ENCODE results near the gene CARD10. TPM values are rescaled to one million over a fixed set of nuclear protein-coding genes. Genes with fewer than 3 reads are reported as not detected.
A peak's percentile ranks its signal among the peaks of the same experiment; 100 is the strongest.

CARD10 gene
- total and polyA plus RNA-seq, 2 of the 13 experiments (the other 11 are each of a cell fraction or from before 2014, with no cell fraction given) = 35.2 to 55.8 TPM

GRCh38 chr22:37521236-37521739, 2.1 kb upstream of the CARD10 start (continued):
- TF ChIP-seq ARID3A (IDR thresholded peaks at IDR 0.05; ENCODE audit: low read depth, low read length) = no peak
- peak; percentile 59 for TF ChIP-seq SAP130 (CRISPR knock-in tag; IDR thresholded peaks at IDR 0.05; ENCODE audit: low read depth)
- no peak for TF ChIP-seq ZNF253 (CRISPR knock-in tag; IDR thresholded peaks at IDR 0.05; ENCODE audit: borderline replicate concordance)
- TF ChIP-seq CEBPZ (IDR thresholded peaks at IDR 0.05; ENCODE audit: low read length) = no peak
- TF ChIP-seq SAFB2 (CRISPR knock-in tag; IDR thresholded peaks at IDR 0.05; ENCODE audit: borderline replicate concordance, low read depth) = no peak
- no peak for TF ChIP-seq MEIS1 (CRISPR knock-in tag; IDR thresholded peaks at IDR 0.05; ENCODE audit: borderline replicate concordance)
- no peak for TF ChIP-seq ZNF230 (CRISPR knock-in tag; IDR thresholded peaks at IDR 0.05)
- no peak for TF ChIP-seq MZF1 (CRISPR knock-in tag; IDR thresholded peaks at IDR 0.05; ENCODE audit: borderline replicate concordance)
- no peak for TF ChIP-seq MLXIP (CRISPR knock-in tag; IDR thresholded peaks at IDR 0.05; ENCODE audit: borderline replicate concordance)
- TF ChIP-seq CSRNP2 (CRISPR knock-in tag; conservative IDR thresholded peaks at IDR 0.05; ENCODE audit: low read depth) = no peak
- TF ChIP-seq ZNF780A (CRISPR knock-in tag; IDR thresholded peaks at IDR 0.05) = no peak
- TF ChIP-seq GTF2F1 (IDR thresholded peaks at IDR 0.05; ENCODE audit: low read length) = no peak
- TF ChIP-seq KDM1A (CRISPR knock-in tag; IDR thresholded peaks at IDR 0.05) = no peak
- TF ChIP-seq ZNF264 (CRISPR knock-in tag; IDR thresholded peaks at IDR 0.05) = no peak
- no peak for TF ChIP-seq HNRNPUL1 (IDR thresholded peaks at IDR 0.05; ENCODE audit: low read depth, low read length)
- peak; percentile 33 for TF ChIP-seq GATAD2A (CRISPR knock-in tag; IDR thresholded peaks at IDR 0.05)
- peak; percentile 41; the same call in 1 of the 2 replicates for TF ChIP-seq ZNF292 (CRISPR knock-in tag; IDR thresholded peaks at IDR 0.05; ENCODE audit: borderline replicate concordance, low read depth)
- TF ChIP-seq TMF1 (CRISPR knock-in tag; IDR thresholded peaks at IDR 0.05; ENCODE audit: low read depth) = no peak
- peak; percentile 22; the same call in 1 of the 2 replicates for TF ChIP-seq RARA (CRISPR knock-in tag; IDR thresholded peaks at IDR 0.05)
- no peak for TF ChIP-seq HOMEZ (CRISPR knock-in tag; IDR thresholded peaks at IDR 0.05; ENCODE audit: low read depth)

Measured in HepG2 (cell line).